ENCODE results near the gene ZBTB16.

- TF ChIP-seq CTCF (IDR thresholded peaks at IDR 0.05) = no peak
- TF ChIP-seq EZH2phosphoT487 (IDR thresholded peaks at IDR 0.05) = no peak
- TF ChIP-seq EZH2 (IDR thresholded peaks at IDR 0.05) = no peak
These were observed 77.5 kb downstream of the ZBTB16 start for GRCh38 chr11:114136686-114137640.

Data from neural progenitor cell (in vitro differentiated cells).